Trophoblast cell (in vitro differentiated cells and primary cell): Measurements from ENCODE around the gene SPINK4.

Source experiments
- DNase-seq, 2 donors: peaks; one replicate each; pipeline ENCODE4 v3.0.0-alpha.2; 2016
- H2AFZ ChIP-seq: 2 replicates; pipeline ENCODE4 v1.6.1; 2013; ENCODE audit warnings: low read length, moderate library complexity, mild to moderate bottlenecking; ENCODE audit not compliant: insufficient read depth, poor library complexity
- H2AK5ac ChIP-seq: 2 replicates; pipeline ENCODE4 v1.6.1; 2013; ENCODE audit warnings: mild to moderate bottlenecking, low read length
- H2BK120ac ChIP-seq: 2 replicates; pipeline ENCODE4 v1.6.1; 2013; ENCODE audit warnings: low read length, mild to moderate bottlenecking, moderate library complexity; ENCODE audit not compliant: insufficient read depth, poor library complexity
- H2BK12ac ChIP-seq: 2 replicates; pipeline ENCODE4 v1.6.1; 2013; ENCODE audit warnings: mild to moderate bottlenecking, low read length, moderate library complexity
- H2BK5ac ChIP-seq: 2 replicates; pipeline ENCODE4 v1.6.1; 2013; ENCODE audit warnings: low read length, low read depth, moderate library complexity, mild to moderate bottlenecking; ENCODE audit not compliant: poor library complexity
- H3K14ac ChIP-seq: 2 replicates; pipeline ENCODE4 v1.6.1; 2013; ENCODE audit warnings: mild to moderate bottlenecking, low read length
- H3K18ac ChIP-seq: 2 replicates; pipeline ENCODE4 v1.6.1; 2013; ENCODE audit warnings: mild to moderate bottlenecking, low read length
- H3K23ac ChIP-seq: 2 replicates; pipeline ENCODE4 v1.6.1; 2013; ENCODE audit warnings: low read length
- H3K27ac ChIP-seq: 2 replicates; pipeline ENCODE4 v1.5.1; 2013; ENCODE audit warnings: low read depth, mild to moderate bottlenecking, inconsistent platforms, low read length, moderate library complexity
- H3K27me3 ChIP-seq: 2 replicates; pipeline ENCODE4 v1.6.1; 2013; ENCODE audit warnings: inconsistent platforms, mild to moderate bottlenecking, low read length, moderate library complexity; ENCODE audit not compliant: insufficient read depth
- H3K36me3 ChIP-seq, 2 experiments: 1 replicate in 1 of 2; 2 replicates in 1 of 2; pipeline ENCODE4 v1.6.1; 2013; ENCODE audit warnings: low read length in 2 of 2, mild to moderate bottlenecking in 2 of 2, moderate library complexity in 1 of 2; ENCODE audit not compliant: insufficient read depth in 2 of 2, control insufficient read depth in 1 of 2
- H3K4ac ChIP-seq: 2 replicates; pipeline ENCODE4 v1.6.1; 2013; ENCODE audit warnings: low read depth, mild to moderate bottlenecking, low read length, moderate library complexity
- H3K4me1 ChIP-seq, 2 experiments: 1 replicate in 1 of 2; 2 replicates in 1 of 2; pipeline ENCODE4 v1.6.1; 2013; ENCODE audit warnings: low read length in 2 of 2, mild to moderate bottlenecking in 2 of 2, moderate library complexity in 1 of 2; ENCODE audit not compliant: insufficient read depth in 2 of 2, control insufficient read depth in 1 of 2
- H3K4me2 ChIP-seq: 2 replicates; pipeline ENCODE4 v1.6.1; 2013; ENCODE audit warnings: inconsistent platforms, mild to moderate bottlenecking, low read length, moderate library complexity
- H3K4me3 ChIP-seq: 2 replicates; pipeline ENCODE4 v1.5.1; 2013; ENCODE audit warnings: mild to moderate bottlenecking, low read depth, low read length, inconsistent platforms
- H3K79me1 ChIP-seq: one replicate; pipeline ENCODE4 v1.6.1; 2013; ENCODE audit warnings: low read length
- H3K79me2 ChIP-seq: 2 replicates; pipeline ENCODE4 v1.6.1; 2013; ENCODE audit warnings: low read length, mild to moderate bottlenecking; ENCODE audit not compliant: control insufficient read depth, insufficient read depth, poor library complexity
- H3K9ac ChIP-seq: 2 replicates; pipeline ENCODE4 v1.6.1; 2013; ENCODE audit warnings: mild to moderate bottlenecking, low read length
- H3K9me3 ChIP-seq: 2 replicates; pipeline ENCODE4 v1.6.1; 2013; ENCODE audit warnings: low read depth, mild to moderate bottlenecking, control low read depth, inconsistent platforms, low read length; ENCODE audit not compliant: insufficient read depth
- H4K12ac ChIP-seq: 2 replicates; pipeline ENCODE4 v1.6.1; 2013; ENCODE audit warnings: low read depth, mild to moderate bottlenecking, low read length, moderate library complexity
- H4K8ac ChIP-seq: 2 replicates; pipeline ENCODE4 v1.6.1; 2013; ENCODE audit warnings: low read depth, mild to moderate bottlenecking, low read length, moderate library complexity
- H4K91ac ChIP-seq: one replicate; pipeline ENCODE4 v1.6.1; 2013; ENCODE audit warnings: low read depth, mild to moderate bottlenecking, low read length, moderate library complexity
- WGBS: extraction: QIAGEN DNeasy Blood & Tissue Kit; methylation state at CpG from one replicate; pipeline ENCODE4 v1.1.7; 2013; ENCODE audit warnings: missing lambda C conversion rate; ENCODE audit not compliant: insufficient read length, insufficient coverage; ENCODE audit errors: extremely low coverage; 5-methylcytosine and 5-hydroxymethylcytosine counted together

The SPINK4 gene

DNA sequence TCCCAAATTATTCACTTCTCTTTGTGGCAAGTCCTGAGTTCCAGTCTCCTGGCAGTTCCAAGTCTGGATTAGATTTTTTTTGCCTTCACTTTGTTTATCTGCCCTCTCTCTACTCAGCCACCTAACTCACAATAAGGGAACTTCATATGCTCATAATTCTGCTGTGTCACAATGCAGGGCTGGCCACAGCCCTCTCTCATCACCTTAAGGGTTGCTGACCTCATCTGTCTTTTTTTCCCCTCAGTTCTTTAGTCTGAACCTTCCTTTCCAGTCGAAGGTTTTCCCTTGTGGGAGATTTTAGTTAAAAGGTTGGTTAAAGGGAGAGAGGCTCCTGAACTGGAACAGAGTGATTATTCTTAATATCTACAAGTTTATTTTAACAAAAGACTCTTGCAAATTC is 20.4 kb downstream of the SPINK4 start:
- Histone ChIP-seq H3K23ac (no peak overlapping the region), H3K79me1 (peaks cover 13% of the 10 kb centered on the region), H3K4ac (no peak overlapping the region), H4K91ac (no peak overlapping the region), H3K4me2 (no peak overlapping the region), H4K12ac (no peak overlapping the region), H2BK12ac (no peak overlapping the region), H2AFZ (no peak overlapping the region), H3K27me3 (no peaks in the 10 kb centered on the region), H2AK5ac (no peak overlapping the region), H2BK120ac (no peak overlapping the region), H2BK5ac (no peak overlapping the region), H3K14ac (no peak overlapping the region), H3K9me3 (peaks cover 2% of the 10 kb centered on the region), H3K27ac (no peak overlapping the region), H3K79me2 (peaks cover 16% of the 10 kb centered on the region), H4K8ac (no peak overlapping the region), H3K4me3 (no peak overlapping the region), H3K36me3 (peaks cover 6 to 31% of the 10 kb centered on the region in 2 experiments), H3K9ac (no peak overlapping the region), H3K4me1 (peaks cover 5 to 7% of the 10 kb centered on the region in 2 experiments), H3K18ac (no peak overlapping the region)
- no CpG with 5 or more reads among the region's 1 CpG for WGBS
- no peak for DNase-seq

DNA sequence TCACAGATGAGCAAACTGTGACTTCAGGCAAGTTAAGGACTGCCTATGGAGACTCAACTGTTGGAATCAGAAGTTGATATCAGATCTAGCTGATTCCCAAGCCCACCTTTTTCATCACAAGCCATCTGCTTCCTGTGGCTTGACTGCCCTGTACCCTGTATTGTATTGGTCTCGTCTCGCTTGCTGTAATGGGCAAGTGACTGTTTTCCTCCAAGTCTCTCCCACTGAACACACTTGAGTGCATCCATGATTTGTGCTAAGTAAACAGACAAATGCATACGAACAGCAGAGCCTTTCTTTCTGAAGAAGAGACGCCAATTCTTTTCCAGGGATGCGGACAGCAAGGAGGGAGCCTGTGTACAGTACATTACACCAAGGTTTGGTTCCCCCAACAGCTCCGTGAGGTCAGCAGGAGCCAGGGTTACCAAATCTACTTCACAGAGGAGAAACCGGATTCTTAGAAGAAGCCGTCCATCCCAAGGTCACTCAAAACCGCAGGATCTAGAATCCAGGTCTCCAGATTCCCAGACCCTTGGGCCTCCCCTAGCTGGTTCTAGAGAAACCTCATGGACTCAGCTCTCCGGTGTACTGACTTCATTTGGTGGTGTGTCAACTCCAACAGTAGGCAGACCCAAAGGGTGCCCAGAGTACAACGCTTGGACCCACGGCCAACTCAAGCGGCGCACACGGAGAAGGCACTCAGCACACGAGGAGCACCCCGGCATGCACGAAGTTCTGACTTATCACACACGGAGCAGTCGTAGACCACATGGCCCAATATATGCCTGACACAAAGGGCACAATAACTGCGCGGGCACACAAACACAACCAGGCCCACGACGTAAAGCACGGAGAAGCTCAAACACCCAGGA is 23.4 kb downstream of the SPINK4 start:
- Histone ChIP-seq H3K9ac (peak overlapping the region; percentile 87), H2AK5ac (no peak overlapping the region), H3K18ac (peak overlapping the region; percentile 16), H3K27me3 (no peaks in the 10 kb centered on the region), H3K23ac (no peak overlapping the region), H3K4ac (peak overlapping the region; percentile 91), H3K4me1 (peaks cover 7 to 9% of the 10 kb centered on the region in 2 experiments), H4K91ac (peak overlapping the region; percentile 41), H4K12ac (no peak overlapping the region), H3K79me1 (peaks cover 13% of the 10 kb centered on the region), H2BK12ac (no peak overlapping the region), H3K14ac (peak overlapping the region; percentile 9), H2AFZ (peak overlapping the region; percentile 61), H2BK5ac (no peak overlapping the region), H3K9me3 (peaks cover 2% of the 10 kb centered on the region), H3K4me2 (peak overlapping the region; percentile 71), H2BK120ac (peak overlapping the region; percentile 77), H3K36me3 (peaks cover 4 to 13% of the 10 kb centered on the region in 2 experiments), H3K4me3 (peak overlapping the region; percentile 94), H3K27ac (no peak overlapping the region), H3K79me2 (peaks cover 15% of the 10 kb centered on the region), H4K8ac (no peak overlapping the region)
- DNase-seq = no peak
- no CpG with 5 or more reads among the region's 25 CpGs for WGBS

DNA sequence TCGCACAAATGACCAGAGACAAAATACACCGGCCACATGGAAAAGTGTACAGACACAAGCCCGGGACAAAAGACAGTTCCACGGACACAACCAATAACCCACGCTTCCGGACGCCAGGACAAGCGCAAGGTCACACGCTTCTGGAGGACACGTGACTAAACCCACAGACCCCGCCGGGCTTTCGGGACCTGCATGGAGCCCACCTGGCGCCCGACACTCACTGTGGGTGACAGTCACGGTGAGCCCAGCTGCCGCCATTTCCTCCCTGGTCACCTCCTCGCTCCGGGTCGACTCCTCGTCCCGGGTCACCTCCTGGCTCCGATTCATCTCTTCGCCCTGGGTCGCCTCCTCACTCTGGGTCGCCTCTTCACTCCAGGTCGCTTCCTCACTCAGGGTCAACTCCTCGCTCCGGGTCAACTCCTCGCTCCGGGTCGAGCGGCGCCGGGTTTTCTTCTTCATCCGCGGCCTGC is 24.1 kb downstream of the SPINK4 start:
- Histone ChIP-seq H3K4me3 (peak overlapping the region; percentile 94), H3K79me1 (peaks cover 13% of the 10 kb centered on the region), H2BK120ac (peak overlapping the region; percentile 77), H2BK5ac (peak overlapping the region; percentile 65), H3K23ac (no peak overlapping the region), H4K12ac (peak overlapping the region; percentile 21), H3K27me3 (no peaks in the 10 kb centered on the region), H3K4ac (peak overlapping the region; percentile 91), H2AK5ac (peak overlapping the region; percentile 45), H3K14ac (peak overlapping the region; percentile 9), H2AFZ (peak overlapping the region; percentile 61), H3K9me3 (peaks cover 2% of the 10 kb centered on the region), H2BK12ac (peak overlapping the region; percentile 6), H3K4me1 (peaks cover 7 to 9% of the 10 kb centered on the region in 2 experiments), H3K4me2 (peak overlapping the region; percentile 71), H3K18ac (peak overlapping the region; percentile 73), H3K27ac (peak overlapping the region; percentile 5), H3K9ac (peak overlapping the region; percentile 87), H4K91ac (peak overlapping the region; percentile 41), H4K8ac (peak overlapping the region; percentile 82), H3K79me2 (peaks cover 15% of the 10 kb centered on the region), H3K36me3 (peaks cover 4 to 11% of the 10 kb centered on the region in 2 experiments)
- no CpG with 5 or more reads among the region's 37 CpGs for WGBS
- no peak for DNase-seq

DNA sequence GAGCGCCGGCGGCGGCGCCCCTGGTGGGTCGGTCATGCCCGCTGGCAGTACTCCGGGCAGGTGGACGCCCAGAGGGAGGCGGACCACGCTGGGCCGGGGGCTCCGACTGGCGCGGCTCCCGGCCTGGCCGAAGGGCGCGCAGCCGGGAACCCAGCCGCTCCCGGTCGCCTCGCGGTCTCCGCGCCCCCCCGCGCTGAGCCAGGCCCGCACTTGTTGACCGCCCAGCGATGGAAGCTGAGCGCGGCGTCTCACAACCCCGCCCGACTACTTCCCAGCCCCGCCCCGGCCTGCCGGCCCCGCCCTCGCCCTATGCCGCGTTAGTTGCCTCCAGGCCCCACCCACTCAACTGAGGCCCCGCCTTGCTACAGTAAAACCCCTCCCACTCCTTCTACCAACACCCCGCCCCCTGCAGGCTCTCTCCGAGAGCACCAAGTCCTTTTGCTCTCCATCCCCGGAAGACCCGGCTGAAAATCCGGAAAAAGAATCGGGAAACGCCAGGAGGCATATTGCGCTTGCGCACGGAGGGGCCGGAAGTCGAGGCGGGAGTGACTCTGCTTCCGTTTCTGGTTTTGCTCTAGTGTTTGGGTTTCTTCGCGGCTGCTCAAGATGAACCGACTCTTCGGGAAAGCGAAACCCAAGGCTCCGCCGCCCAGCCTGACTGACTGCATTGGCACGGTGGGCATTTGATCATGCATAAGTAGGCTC is 24.7 kb downstream of the SPINK4 start, which contains the start of the genes BAG1 and CHMP5:
TSS of gene BAG1 (minus strand) at position 236 of the 705 bp plus-strand sequence.
TSS of gene CHMP5 (plus strand) at position 577 of the 705 bp plus-strand sequence. CDS start at position 607, 30 bp downstream.
- peaks cover 13% of the 10 kb centered on the region for H3K79me1 ChIP-seq
- H3K4me1 ChIP-seq = peaks cover 7 to 9% of the 10 kb centered on the region in 2 experiments
- H2BK5ac ChIP-seq = peak within 1 kb of the TSS; percentile 65
- no peaks in the 10 kb centered on the region for H3K27me3 ChIP-seq
- H3K9me3 ChIP-seq = peaks cover 2% of the 10 kb centered on the region
- H3K18ac ChIP-seq = peak within 1 kb of the TSS; percentile 76
- no CpG with 5 or more reads among the region's 67 CpGs for WGBS
- H3K36me3 ChIP-seq = peaks cover 7 to 12% of the 10 kb centered on the region in 2 experiments
- H4K8ac ChIP-seq = peak within 1 kb of the TSS; percentile 91
- peak within 1 kb of the TSS; percentile 77 for H2BK120ac ChIP-seq
- H3K79me2 ChIP-seq = peaks cover 15% of the 10 kb centered on the region
- peak within 1 kb of the TSS; percentile 87 for H3K9ac ChIP-seq
- peak; percentile 99 to 100 for DNase-seq
- H3K4me3 ChIP-seq = peak within 1 kb of the TSS; percentile 94
- peak within 1 kb of the TSS; percentile 79 for H4K12ac ChIP-seq
- peak within 1 kb of the TSS; percentile 73 for H4K91ac ChIP-seq
- peak within 1 kb of the TSS; percentile 78 for H2AFZ ChIP-seq
- H2AK5ac ChIP-seq = peak within 1 kb of the TSS; percentile 86
- no peak within 1 kb of the TSS for H3K23ac ChIP-seq
- peak within 1 kb of the TSS; percentile 91 for H3K4me2 ChIP-seq
- H3K14ac ChIP-seq = peak within 1 kb of the TSS; percentile 52
- H2BK12ac ChIP-seq = peak within 1 kb of the TSS; percentile 6
- peak within 1 kb of the TSS; percentile 91 for H3K4ac ChIP-seq
- peak within 1 kb of the TSS; percentile 21 for H3K27ac ChIP-seq
